Mesenchymal stem cell (in vitro differentiated cells and primary cell): Measurements from ENCODE around the gene BEAN1.

Source experiments
- DNase-seq: peaks from one replicate; pipeline ENCODE4 v3.0.0-alpha.2; 2013
- H2AFZ ChIP-seq: one replicate; pipeline ENCODE4 v1.6.1; 2013; ENCODE audit warnings: low read depth, mild to moderate bottlenecking, control low read depth, inconsistent platforms, low read length, moderate library complexity
- H2AK5ac ChIP-seq: 2 replicates; pipeline ENCODE4 v1.6.1; 2013; ENCODE audit warnings: low read length, moderate library complexity, mild to moderate bottlenecking, inconsistent platforms; ENCODE audit not compliant: severe bottlenecking
- H2BK120ac ChIP-seq: one replicate; pipeline ENCODE4 v1.6.1; 2013; ENCODE audit warnings: low read depth, mild to moderate bottlenecking, inconsistent platforms, low read length, moderate library complexity
- H2BK12ac ChIP-seq, 2 experiments: one replicate each; pipeline ENCODE4 v1.6.1; 2013; ENCODE audit warnings: inconsistent platforms in 2 of 2, low read length in 2 of 2, mild to moderate bottlenecking in 2 of 2, moderate library complexity in 2 of 2, control low read depth in 1 of 2
- H2BK15ac ChIP-seq: one replicate; pipeline ENCODE4 v1.6.1; 2013; ENCODE audit warnings: mild to moderate bottlenecking, low read depth, inconsistent platforms; ENCODE audit not compliant: poor library complexity, severe bottlenecking
- H2BK5ac ChIP-seq: 2 replicates; pipeline ENCODE4 v1.6.1; 2013; ENCODE audit warnings: low read depth, mild to moderate bottlenecking, low read length, control low read depth, inconsistent platforms; ENCODE audit not compliant: poor library complexity, severe bottlenecking
- H3K14ac ChIP-seq, 2 experiments: one replicate each; pipeline ENCODE4 v1.6.1; 2013; ENCODE audit warnings: inconsistent platforms in 2 of 2, low read length in 2 of 2, control low read depth in 1 of 2, mild to moderate bottlenecking in 1 of 2, moderate library complexity in 1 of 2
- H3K18ac ChIP-seq, 2 experiments: one replicate each; pipeline ENCODE4 v1.6.1; 2013; ENCODE audit warnings: inconsistent platforms in 2 of 2, low read length in 2 of 2, control low read depth in 1 of 2, low read depth in 1 of 2, mild to moderate bottlenecking in 1 of 2
- H3K23ac ChIP-seq, 2 experiments: one replicate each; pipeline ENCODE4 v1.6.1; 2013; ENCODE audit warnings: inconsistent platforms in 2 of 2, low read length in 2 of 2, mild to moderate bottlenecking in 2 of 2, moderate library complexity in 2 of 2, control low read depth in 1 of 2
- H3K27ac ChIP-seq: 2 replicates; pipeline ENCODE4 v1.5.1; 2013; ENCODE audit warnings: mild to moderate bottlenecking, moderate library complexity, low read length, control low read depth, inconsistent platforms; ENCODE audit not compliant: poor library complexity, severe bottlenecking
- H3K27me3 ChIP-seq, 2 experiments: 2 replicates each; pipeline versions ENCODE4 v1.6.1 to v1.7.0; 2013; ENCODE audit warnings: low read length in 2 of 2, mild to moderate bottlenecking in 2 of 2, moderate library complexity in 2 of 2, control low read depth in 1 of 2, inconsistent platforms in 1 of 2; ENCODE audit not compliant: control insufficient read depth in 1 of 2, insufficient read depth in 1 of 2
- H3K36me3 ChIP-seq, 2 experiments: 2 replicates each; pipeline versions ENCODE4 v1.6.1 to v1.7.0; 2013; ENCODE audit warnings: low read length in 2 of 2, control low read depth in 1 of 2, inconsistent platforms in 1 of 2, low read depth in 1 of 2, mild to moderate bottlenecking in 1 of 2; ENCODE audit not compliant: insufficient read depth in 2 of 2, control insufficient read depth in 1 of 2
- H3K4ac ChIP-seq, 2 experiments: one replicate each; pipeline ENCODE4 v1.6.1; 2013; ENCODE audit warnings: inconsistent platforms in 2 of 2, low read length in 2 of 2, mild to moderate bottlenecking in 2 of 2, moderate library complexity in 2 of 2, control low read depth in 1 of 2, low read depth in 1 of 2
- H3K4me1 ChIP-seq: 2 replicates; pipeline ENCODE4 v1.6.1; 2013; ENCODE audit warnings: low read depth, low read length, control low read depth; ENCODE audit not compliant: control insufficient read depth, insufficient read depth
- H3K4me2 ChIP-seq: 2 replicates; pipeline ENCODE4 v1.6.1; 2013; ENCODE audit warnings: low read length, mild to moderate bottlenecking, inconsistent platforms; ENCODE audit not compliant: poor library complexity, severe bottlenecking
- H3K4me3 ChIP-seq, 2 experiments: 2 replicates each; pipeline versions ENCODE4 v1.5.1 to v1.7.0; 2013; ENCODE audit warnings: low read length in 2 of 2, mild to moderate bottlenecking in 2 of 2, control low read depth in 1 of 2, low read depth in 1 of 2; ENCODE audit not compliant: insufficient read depth in 1 of 2
- H3K79me1 ChIP-seq: replicated peaks from 2 replicates; pipeline ENCODE4 v1.6.1; 2013; ENCODE audit warnings: mild to moderate bottlenecking, control low read depth, low read length, inconsistent platforms; ENCODE audit not compliant: poor library complexity, severe bottlenecking
- H3K9ac ChIP-seq: 2 replicates; pipeline ENCODE4 v1.7.0; 2013; ENCODE audit warnings: mild to moderate bottlenecking, low read length, moderate library complexity
- H3K9me3 ChIP-seq: 2 replicates; pipeline ENCODE4 v1.7.0; 2013; ENCODE audit warnings: mild to moderate bottlenecking, low read length; ENCODE audit not compliant: control insufficient read depth
- H4K8ac ChIP-seq: one replicate; pipeline ENCODE4 v1.6.1; 2013; ENCODE audit warnings: inconsistent platforms, mild to moderate bottlenecking, low read length, moderate library complexity
- H4K91ac ChIP-seq: one replicate; pipeline ENCODE4 v1.6.1; 2013; ENCODE audit warnings: mild to moderate bottlenecking, low read length, inconsistent platforms
- WGBS: methylation state at CpG from one replicate; pipeline ENCODE4 v1.1.7; 2013; ENCODE audit warnings: mixed read lengths; 5-methylcytosine and 5-hydroxymethylcytosine counted together

Gene BEAN1

DNA sequence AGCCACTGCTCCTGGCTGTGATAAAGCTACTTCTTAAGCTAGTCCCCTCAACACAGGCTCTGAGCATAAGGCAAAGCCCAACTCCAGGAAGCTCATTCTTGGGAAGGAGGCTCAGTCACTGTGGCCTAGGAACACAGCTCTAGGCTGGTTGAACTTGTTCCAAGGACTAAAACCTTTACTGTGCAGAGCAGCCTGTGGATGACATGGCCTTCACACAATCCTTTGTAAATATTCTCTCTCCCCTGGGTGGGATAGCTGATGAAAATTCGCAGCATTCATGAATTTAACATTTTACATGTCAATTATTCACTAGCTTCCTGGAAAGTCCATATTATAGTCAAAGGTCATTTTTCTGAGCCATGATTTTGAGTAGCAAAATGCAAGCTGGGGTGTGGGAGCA lies 28.9 kb downstream of the BEAN1 start:
- Histone ChIP-seq H3K27ac (no peak overlapping the region), H3K18ac (no peak overlapping the region), H3K4me3 (no peak overlapping the region), H2BK15ac (no peak overlapping the region), H3K79me1 (peaks cover 1% of the 10 kb centered on the region), H3K9ac (no peak overlapping the region), H2AK5ac (no peak overlapping the region), H3K9me3 (no peaks in the 10 kb centered on the region), H3K4me1 (peaks cover 4% of the 10 kb centered on the region), H3K4ac (no peak overlapping the region), H3K4me2 (no peak overlapping the region), H3K14ac (no peak overlapping the region), H4K8ac (no peak overlapping the region), H2BK120ac (no peak overlapping the region), H2BK5ac (no peak overlapping the region), H3K27me3 (peaks cover 13 to 21% of the 10 kb centered on the region in 2 experiments), H3K36me3 (peaks cover 0 to 8% of the 10 kb centered on the region in 2 experiments), H2AFZ (no peak overlapping the region), H2BK12ac (no peak overlapping the region), H4K91ac (no peak overlapping the region), H3K23ac (no peak overlapping the region)
- WGBS: no CpG with 5 or more reads among the region's 1 CpG
- no peak for DNase-seq

GRCh38 chr16:66457888-66458287 lies 30.8 kb downstream of the BEAN1 start:
- H2AFZ ChIP-seq: no peak overlapping the region
- H4K91ac ChIP-seq: no peak overlapping the region
- no peaks in the 10 kb centered on the region for H3K9me3 ChIP-seq
- H3K9ac ChIP-seq: no peak overlapping the region
- H3K36me3 ChIP-seq: peaks cover 0 to 7% of the 10 kb centered on the region in 2 experiments
- no peak overlapping the region for H3K4me3 ChIP-seq
- WGBS: 3% methylated on average over 2 of the region's 4 CpGs
- H3K27me3 ChIP-seq: peaks cover 22 to 29% of the 10 kb centered on the region in 2 experiments
- no peak overlapping the region for H3K18ac ChIP-seq
- H2AK5ac ChIP-seq: no peak overlapping the region
- no peak overlapping the region for H3K23ac ChIP-seq
- H4K8ac ChIP-seq: no peak overlapping the region
- no peak for DNase-seq
- no peak overlapping the region for H2BK5ac ChIP-seq
- H3K79me1 ChIP-seq: no peaks in the 10 kb centered on the region
- no peak overlapping the region for H3K14ac ChIP-seq
- H2BK12ac ChIP-seq: no peak overlapping the region
- H3K4ac ChIP-seq: no peak overlapping the region
- H2BK120ac ChIP-seq: no peak overlapping the region
- no peak overlapping the region for H3K4me2 ChIP-seq
- H3K4me1 ChIP-seq: peaks cover 4% of the 10 kb centered on the region
- no peak overlapping the region for H3K27ac ChIP-seq
- H2BK15ac ChIP-seq: no peak overlapping the region

DNA sequence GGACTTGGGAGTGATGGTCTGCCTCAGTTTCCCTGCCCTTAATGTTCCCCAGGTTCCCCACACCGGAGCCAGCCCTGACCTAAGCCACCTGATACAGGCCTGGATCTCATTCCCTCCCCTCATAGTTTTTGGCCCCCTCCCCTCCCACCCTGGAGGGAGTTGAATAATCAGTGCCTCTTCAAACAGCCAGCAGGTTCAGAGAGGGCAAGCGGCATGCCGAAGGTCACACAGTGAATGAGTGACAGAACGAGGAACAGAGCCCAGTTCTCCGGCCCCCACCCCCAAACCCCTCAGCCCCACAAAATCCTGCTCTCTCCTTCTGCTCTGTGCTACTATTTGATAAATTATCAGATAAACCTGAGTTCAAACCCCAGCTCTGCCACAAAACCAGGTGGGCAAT lies 31.2 kb downstream of the BEAN1 start:
- H3K4me3 ChIP-seq: no peak overlapping the region
- no peak overlapping the region for H3K9ac ChIP-seq
- WGBS: 92% methylated on average over 5 of the region's 5 CpGs
- no peak for DNase-seq
- no peak overlapping the region for H2AFZ ChIP-seq
- H2AK5ac ChIP-seq: no peak overlapping the region
- no peak overlapping the region for H3K4ac ChIP-seq
- H2BK5ac ChIP-seq: no peak overlapping the region
- no peak overlapping the region for H3K27ac ChIP-seq
- no peak overlapping the region for H2BK120ac ChIP-seq
- no peaks in the 10 kb centered on the region for H3K9me3 ChIP-seq
- H4K8ac ChIP-seq: no peak overlapping the region
- H2BK12ac ChIP-seq: no peak overlapping the region
- peaks cover 22 to 29% of the 10 kb centered on the region in 2 experiments for H3K27me3 ChIP-seq
- no peak overlapping the region for H2BK15ac ChIP-seq
- no peak overlapping the region for H4K91ac ChIP-seq
- no peak overlapping the region for H3K18ac ChIP-seq
- no peaks in the 10 kb centered on the region for H3K79me1 ChIP-seq
- H3K36me3 ChIP-seq: peaks cover 0 to 7% of the 10 kb centered on the region in 2 experiments
- no peak overlapping the region for H3K4me2 ChIP-seq
- no peak overlapping the region for H3K23ac ChIP-seq
- no peak overlapping the region for H3K14ac ChIP-seq
- H3K4me1 ChIP-seq: peaks cover 4% of the 10 kb centered on the region

- H3K14ac ChIP-seq: no peak overlapping the region
- no peak overlapping the region for H4K91ac ChIP-seq
- no peak for DNase-seq
- H2BK12ac ChIP-seq: no peak overlapping the region
- WGBS: 88% methylated on average over 7 of the region's 7 CpGs
- H2BK5ac ChIP-seq: no peak overlapping the region
- H3K79me1 ChIP-seq: no peaks in the 10 kb centered on the region
- no peak overlapping the region for H2AK5ac ChIP-seq
- no peak overlapping the region for H3K4me2 ChIP-seq
- H3K36me3 ChIP-seq: peaks cover 0 to 7% of the 10 kb centered on the region in 2 experiments
- no peak overlapping the region for H2AFZ ChIP-seq
- H3K27ac ChIP-seq: no peak overlapping the region
- no peak overlapping the region for H3K9ac ChIP-seq
- no peak overlapping the region for H4K8ac ChIP-seq
- peaks cover 4% of the 10 kb centered on the region for H3K4me1 ChIP-seq
- H2BK120ac ChIP-seq: no peak overlapping the region
- no peak overlapping the region for H2BK15ac ChIP-seq
- no peak overlapping the region for H3K23ac ChIP-seq
- no peak overlapping the region for H3K4me3 ChIP-seq
- H3K18ac ChIP-seq: no peak overlapping the region
- H3K27me3 ChIP-seq: peaks cover 22 to 29% of the 10 kb centered on the region in 2 experiments
- H3K9me3 ChIP-seq: no peaks in the 10 kb centered on the region
- no peak overlapping the region for H3K4ac ChIP-seq
Measured at GRCh38 chr16:66458853-66459252, 31.8 kb downstream of the BEAN1 start.
